GM21381 (cell line): Measurements from ENCODE around the gene NCAPG2.

Source experiments
- ATAC-seq: cut with Tn5 transposase; IDR thresholded peaks from one replicate; pipeline ENCODE4 v1.9.1; 2021; ENCODE audit warnings: mild to moderate bottlenecking, moderate library complexity; ENCODE audit not compliant: unreplicated experiment

The NCAPG2 gene

GRCh38 chr7:158735935-158736334, 31.3 kb upstream of the NCAPG2 start:
- ATAC-seq, result no peak

- no peak for ATAC-seq
Observed at GRCh38 chr7:158734861-158735260, 30.3 kb upstream of the NCAPG2 start.

- ATAC-seq, result no peak
Observed at GRCh38 chr7:158733775-158734494, 29.3 kb upstream of the NCAPG2 start.

- no peak for ATAC-seq
Observed at GRCh38 chr7:158733220-158733519, 28.6 kb upstream of the NCAPG2 start.

GRCh38 chr7:158732494-158733219, 28.1 kb upstream of the NCAPG2 start:
- no peak for ATAC-seq

GRCh38 chr7:158731761-158732160, 27.2 kb upstream of the NCAPG2 start:
- no peak for ATAC-seq

GRCh38 chr7:158730383-158731346, 26.1 kb upstream of the NCAPG2 start:
- ATAC-seq, result no peak

GRCh38 chr7:158729646-158730382, 25.2 kb upstream of the NCAPG2 start:
- no peak for ATAC-seq

GRCh38 chr7:158728911-158729645, 24.5 kb upstream of the NCAPG2 start:
- ATAC-seq, result no peak

GRCh38 chr7:158727690-158728089, 23.1 kb upstream of the NCAPG2 start:
- no peak for ATAC-seq

- ATAC-seq, result no peak
Observed at GRCh38 chr7:158726277-158726807, 21.7 kb upstream of the NCAPG2 start.

GRCh38 chr7:158725506-158725800, 20.8 kb upstream of the NCAPG2 start:
- no peak for ATAC-seq

- ATAC-seq, result no peak
Observed at GRCh38 chr7:158724658-158725505, 20.3 kb upstream of the NCAPG2 start.

GRCh38 chr7:158723714-158724385, 19.2 kb upstream of the NCAPG2 start:
- no peak for ATAC-seq

- ATAC-seq, result no peak
Observed at GRCh38 chr7:158723266-158723665, 18.7 kb upstream of the NCAPG2 start.

GRCh38 chr7:158722574-158723237, 18.1 kb upstream of the NCAPG2 start:
- no peak for ATAC-seq

GRCh38 chr7:158720112-158720511, 15.5 kb upstream of the NCAPG2 start:
- no peak for ATAC-seq

- no peak for ATAC-seq
Observed at GRCh38 chr7:158716802-158717201, 12.2 kb upstream of the NCAPG2 start.
